GM10248 (cell line): ENCODE results near the gene LSM3.

Source experiments
- CTCF ChIA-PET: fragments of 300-600 bp; sonication (Branson Sonifier 250); formaldehyde crosslinking; extraction: SDS; loops from one replicate; lab custom pipeline; 2021; ENCODE audit warnings: antibody characterized with exemption; lab: Yijun Ruan, JAX
- POLR2A ChIA-PET: fragments of 350-650 bp; sonication (Branson Sonifier 250); formaldehyde crosslinking; extraction: SDS; loops from one replicate; lab custom pipeline; 2020; ENCODE audit warnings: antibody characterized with exemption; lab: Yijun Ruan, JAX
- DNase-seq: peaks from one replicate; pipeline ENCODE4 v3.0.0; 2012; ENCODE audit errors: extremely low spot score
- CTCF ChIP-seq: IDR thresholded peaks from 2 replicates; pipeline ENCODE4 v1.5.1; 2012; ENCODE audit warnings: mild to moderate bottlenecking, low read depth; ENCODE audit errors: extremely low read depth, missing control alignments, control extremely low read depth

The LSM3 gene

GRCh38 chr3:14203521-14204079 is 25.0 kb downstream of the LSM3 start:
- CTCF ChIA-PET = interaction anchor here (0.6 to 4.6 kb wide), 58 partner anchors 8 to 854 kb away, joined by 3 to 60 read pairs (median 6); partner anchors contain the start of genes LSM3 and XPC
- DNase-seq = peak; percentile 76
- peak; percentile 82 for TF ChIP-seq CTCF
- POLR2A ChIA-PET = interaction anchor here (0.5 to 1.3 kb wide), 3 partner anchors 25 to 280 kb away, joined by 3 to 5 read pairs (median 4); partner anchors contain the start of genes LSM3 and XPC

- ChIA-PET CTCF (interaction anchor here (0.6 to 4.6 kb wide), 32 partner anchors 8 to 716 kb away, joined by 3 to 60 read pairs (median 10); partner anchors contain the start of genes LSM3 and XPC), POLR2A (interaction anchor here (1.1 kb wide), 1 partner anchor 279 kb away, joined by 3 read pairs; no protein-coding TSS in a partner anchor)
- no peak for TF ChIP-seq CTCF
- DNase-seq = no peak
Measured at GRCh38 chr3:14204515-14205284, 26.1 kb downstream of the LSM3 start.

- ChIA-PET POLR2A (no interaction called here), CTCF (interaction anchor here (1.3 kb wide), 1 partner anchor 261 kb away, joined by 4 read pairs; no protein-coding TSS in a partner anchor)
- peak; percentile 2 for DNase-seq
- no peak for TF ChIP-seq CTCF
Measured at GRCh38 chr3:14206548-14207177, 28.0 kb downstream of the LSM3 start.

- TF ChIP-seq CTCF = no peak
- POLR2A ChIA-PET = no interaction called here
- DNase-seq = no peak
- CTCF ChIA-PET = interaction anchor here (1.3 kb wide), 1 partner anchor 259 kb away, joined by 4 read pairs; no protein-coding TSS in a partner anchor
Measured at GRCh38 chr3:14208168-14208567, 29.6 kb downstream of the LSM3 start.

GRCh38 chr3:14208977-14209394 is 30.4 kb downstream of the LSM3 start:
- POLR2A ChIA-PET = no interaction called here
- CTCF ChIA-PET = no interaction called here
- no peak for TF ChIP-seq CTCF
- DNase-seq = no peak
